Activated T-helper 1 cell treated with anti-CD3 and anti-CD28 coated beads, Interleukin-12 subunit alpha, Interleukin-12 subunit beta, Interleukin-2, Interleukin-4 antibody, amounts not matched to agents 30 ng/mL and 10 ng/mL and 1 ng/mL, durations not matched to agents 14 hours and 24 hours and 36 hours (primary cell): ENCODE measurements around the gene ASTN1. TPM values are rescaled to one million over a fixed set of nuclear protein-coding genes. Genes with fewer than 3 reads are reported as not detected.

Experiments
- DNase-seq: peaks from one replicate; pipeline ENCODE4 v3.0.0; 2021; ENCODE audit warnings: low spot score
- H3K27ac Mint-ChIP-seq: one replicate; pipeline ENCODE4 v1.8.0; 2021; ENCODE audit warnings: mild to moderate bottlenecking, mixed read lengths
- H3K27me3 Mint-ChIP-seq: one replicate; pipeline ENCODE4 v1.8.0; 2022; ENCODE audit warnings: mild to moderate bottlenecking, moderate library complexity, mixed read lengths; ENCODE audit not compliant: insufficient read depth
- H3K36me3 Mint-ChIP-seq: one replicate; pipeline ENCODE4 v1.8.0; 2021; ENCODE audit warnings: low read depth, mixed read lengths
- H3K4me1 Mint-ChIP-seq: one replicate; pipeline ENCODE4 v1.8.0; 2021; ENCODE audit warnings: low read depth, mixed read lengths
- H3K4me3 Mint-ChIP-seq: one replicate; pipeline ENCODE4 v1.8.0; 2021; ENCODE audit warnings: mild to moderate bottlenecking, moderate library complexity, mixed read lengths
- H3K9me3 Mint-ChIP-seq: one replicate; pipeline ENCODE4 v1.8.0; 2021; ENCODE audit warnings: mixed read lengths
- intact Hi-C: fragments of 100-400 bp; cut with micrococcal nuclease; formaldehyde crosslinking; loops from one replicate; pipeline ENCODE4 v1.15.1; 2024
- total RNA-seq: library from RNA; stranded (reverse); gene quantifications from 2 replicates; pipeline ENCODE4 v1.2.3, GENCODE V29; 2022

Gene ASTN1
- total RNA-seq, 1 donor from 2014 or later: not detected

DNA sequence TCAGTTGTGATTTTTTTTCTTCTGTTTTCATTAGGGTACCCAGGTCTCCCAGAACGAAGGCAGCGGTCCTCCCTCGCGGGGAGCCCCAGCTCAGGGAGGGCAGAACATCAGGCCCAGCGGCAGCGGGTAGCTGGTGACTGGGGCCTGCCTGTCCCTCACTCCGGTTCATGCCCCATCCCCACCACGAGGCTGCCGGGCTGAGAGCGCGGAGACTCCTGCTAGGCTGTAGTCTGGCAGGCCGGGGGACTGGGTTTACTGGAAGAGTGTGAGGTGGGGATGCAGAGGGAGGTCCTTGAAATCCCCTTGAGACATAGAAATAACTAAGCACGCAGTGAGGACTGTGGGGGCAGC is 16.7 kb upstream of the ASTN1 start:
- H3K4me3 Mint-ChIP-seq: peak overlapping the region; percentile 26

DNA sequence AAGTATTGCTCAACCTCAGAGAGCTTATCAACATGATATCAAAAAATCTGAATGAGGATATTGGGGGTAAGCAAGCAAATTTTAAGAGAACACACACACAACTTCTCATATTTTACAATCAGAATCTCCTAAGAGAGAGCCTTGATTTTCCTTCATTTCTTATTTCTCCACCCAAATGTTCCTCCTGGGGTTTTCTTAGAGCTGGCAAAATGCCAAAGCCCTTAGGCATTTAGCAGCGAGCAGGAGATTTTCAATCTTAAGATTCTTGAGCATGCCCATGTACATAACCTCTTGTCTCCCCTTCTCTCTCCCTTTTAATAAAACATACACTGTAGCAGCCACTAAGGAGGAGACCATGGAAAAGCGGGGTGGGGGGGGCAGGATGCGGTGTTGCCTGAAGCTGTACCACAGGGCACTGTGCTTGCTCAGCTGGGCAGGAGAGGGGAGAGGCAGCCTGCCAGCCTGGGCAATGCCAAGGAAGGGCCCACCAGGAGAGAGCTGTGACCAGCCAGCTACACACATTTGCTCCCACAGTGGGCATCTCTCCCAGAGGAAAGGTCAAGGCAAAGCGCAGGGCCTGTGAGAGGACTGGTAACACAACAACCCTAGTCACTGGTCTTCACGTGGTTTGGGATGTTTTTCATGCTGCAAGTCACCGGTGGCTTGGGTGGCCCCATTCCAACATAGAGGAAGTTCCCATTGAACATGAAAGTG is 10.6 kb upstream of the ASTN1 start:
- Mint-ChIP-seq H3K36me3 (no peaks in the 10 kb centered on the region), H3K27me3 (peaks cover 26% of the 10 kb centered on the region), H3K4me3 (no peak overlapping the region), H3K9me3 (no peaks in the 10 kb centered on the region), H3K27ac (no peak overlapping the region), H3K4me1 (no peaks in the 10 kb centered on the region)
- DNase-seq: no peak
- intact Hi-C loops: no loop called here

More for the DNA sequence above, 16.7 kb upstream of the ASTN1 start:
- intact Hi-C loops: loop anchor here (1.0 kb wide), 1 partner anchor 284 kb away; no protein-coding TSS in a partner anchor
- H3K27me3 Mint-ChIP-seq: peaks cover 23% of the 10 kb centered on the region
- H3K9me3 Mint-ChIP-seq: no peaks in the 10 kb centered on the region
- no peak for DNase-seq
- H3K36me3 Mint-ChIP-seq: no peaks in the 10 kb centered on the region
- peaks cover 11% of the 10 kb centered on the region for H3K4me1 Mint-ChIP-seq
- no peak overlapping the region for H3K27ac Mint-ChIP-seq

DNA sequence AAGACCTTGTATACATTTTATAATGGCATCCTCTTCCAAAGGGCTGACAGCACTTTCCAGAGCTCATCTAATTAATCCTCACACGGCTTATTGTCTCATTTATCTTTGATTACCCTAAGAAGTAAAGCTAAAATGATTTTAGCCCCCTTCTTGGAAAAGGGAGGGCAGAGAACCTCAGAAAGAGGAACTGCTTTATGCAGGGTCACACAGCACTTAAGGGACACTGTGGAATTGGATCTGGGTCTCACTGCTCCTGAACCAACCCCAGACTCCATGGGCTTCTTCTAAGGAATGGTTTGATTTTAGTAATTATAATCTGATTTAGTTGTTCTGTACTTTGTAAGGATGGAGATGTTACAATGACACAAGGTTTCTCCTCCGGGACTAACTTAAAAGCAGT is 9.5 kb upstream of the ASTN1 start:
- intact Hi-C loops: no loop called here
- Mint-ChIP-seq H3K4me3 (no peak overlapping the region), H3K27me3 (peaks cover 21% of the 10 kb centered on the region), H3K4me1 (no peaks in the 10 kb centered on the region), H3K36me3 (no peaks in the 10 kb centered on the region), H3K27ac (no peak overlapping the region), H3K9me3 (no peaks in the 10 kb centered on the region)
- no peak for DNase-seq

DNA sequence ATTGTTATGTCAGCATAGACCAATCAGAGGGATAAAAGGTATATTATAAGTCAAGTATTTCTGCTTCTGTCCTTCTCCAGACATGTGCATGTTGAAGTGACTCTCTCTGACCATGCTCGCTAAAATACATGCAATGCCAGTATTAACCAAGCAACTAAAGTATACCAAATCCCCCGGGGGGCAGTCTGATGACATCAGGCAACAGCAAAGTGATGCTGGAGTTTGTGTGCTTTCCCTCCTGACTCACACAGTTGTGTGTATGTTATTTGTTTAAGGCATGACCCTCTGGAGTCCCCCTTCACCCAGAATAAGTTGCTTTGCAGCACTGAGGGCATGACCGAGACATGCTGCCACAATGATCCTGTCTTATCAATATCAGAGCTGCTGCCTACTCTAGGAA is 8.4 kb upstream of the ASTN1 start:
- DNase-seq: no peak
- Mint-ChIP-seq H3K4me1 (no peaks in the 10 kb centered on the region), H3K36me3 (no peaks in the 10 kb centered on the region), H3K4me3 (no peak overlapping the region), H3K27ac (no peak overlapping the region), H3K9me3 (no peaks in the 10 kb centered on the region), H3K27me3 (peaks cover 20% of the 10 kb centered on the region)
- intact Hi-C loops: no loop called here

DNA sequence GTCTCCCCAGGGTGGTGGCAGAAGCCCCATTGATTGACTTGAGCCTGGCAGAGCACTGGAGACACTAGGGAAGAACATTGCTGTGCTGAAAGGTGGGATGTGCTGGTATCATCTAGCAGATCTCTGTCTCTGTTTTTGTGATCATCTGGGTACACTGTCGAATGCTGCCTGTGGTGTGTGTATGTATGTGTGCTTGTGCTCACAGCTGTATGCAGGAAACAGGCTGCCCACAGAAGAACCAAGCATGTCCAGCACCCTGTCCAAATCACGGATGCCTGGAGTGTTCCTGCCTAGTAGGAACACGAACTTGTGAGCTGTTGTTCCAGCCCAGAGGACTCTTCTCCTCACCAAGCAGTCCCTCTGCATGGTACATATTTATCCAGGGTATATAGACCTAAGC is 7.8 kb upstream of the ASTN1 start:
- Mint-ChIP-seq H3K27me3 (peaks cover 20% of the 10 kb centered on the region), H3K4me3 (no peak overlapping the region), H3K36me3 (no peaks in the 10 kb centered on the region), H3K4me1 (no peaks in the 10 kb centered on the region), H3K27ac (no peak overlapping the region), H3K9me3 (no peaks in the 10 kb centered on the region)
- no peak for DNase-seq
- intact Hi-C loops: no loop called here

DNA sequence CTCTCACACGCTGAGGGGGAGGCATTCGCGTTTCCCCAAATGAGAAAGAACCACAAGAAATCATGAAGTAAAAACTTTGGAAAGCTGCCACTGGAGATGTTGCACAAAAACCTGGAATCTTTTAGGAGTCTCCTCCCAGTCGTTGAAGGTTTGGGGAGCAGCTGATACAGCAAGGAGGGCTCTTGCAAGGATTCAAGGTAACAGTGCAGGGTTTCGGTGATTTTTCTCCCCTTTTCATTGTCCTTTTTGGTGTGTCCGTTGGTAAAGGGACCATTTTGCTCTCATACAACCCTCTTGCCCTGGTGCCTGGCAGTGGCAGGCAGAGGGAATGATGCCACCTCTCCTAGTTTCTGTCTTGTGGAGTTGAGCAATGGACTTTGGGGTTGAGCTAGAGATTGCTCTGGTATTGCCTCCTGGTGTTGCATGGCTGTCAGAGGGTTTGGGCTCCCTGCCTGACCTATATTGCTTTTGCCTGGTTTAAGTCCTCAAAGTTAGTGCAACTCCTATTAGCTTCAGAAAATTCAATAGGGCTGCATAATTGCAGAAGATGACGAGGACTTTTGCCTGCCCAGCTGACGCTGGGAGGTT is 7.1 kb upstream of the ASTN1 start:
- H3K36me3 Mint-ChIP-seq: no peaks in the 10 kb centered on the region
- no peaks in the 10 kb centered on the region for H3K9me3 Mint-ChIP-seq
- no peak overlapping the region for H3K4me3 Mint-ChIP-seq
- peaks cover 20% of the 10 kb centered on the region for H3K27me3 Mint-ChIP-seq
- intact Hi-C loops: no loop called here
- H3K27ac Mint-ChIP-seq: no peak overlapping the region
- H3K4me1 Mint-ChIP-seq: no peaks in the 10 kb centered on the region
- DNase-seq: no peak

DNA sequence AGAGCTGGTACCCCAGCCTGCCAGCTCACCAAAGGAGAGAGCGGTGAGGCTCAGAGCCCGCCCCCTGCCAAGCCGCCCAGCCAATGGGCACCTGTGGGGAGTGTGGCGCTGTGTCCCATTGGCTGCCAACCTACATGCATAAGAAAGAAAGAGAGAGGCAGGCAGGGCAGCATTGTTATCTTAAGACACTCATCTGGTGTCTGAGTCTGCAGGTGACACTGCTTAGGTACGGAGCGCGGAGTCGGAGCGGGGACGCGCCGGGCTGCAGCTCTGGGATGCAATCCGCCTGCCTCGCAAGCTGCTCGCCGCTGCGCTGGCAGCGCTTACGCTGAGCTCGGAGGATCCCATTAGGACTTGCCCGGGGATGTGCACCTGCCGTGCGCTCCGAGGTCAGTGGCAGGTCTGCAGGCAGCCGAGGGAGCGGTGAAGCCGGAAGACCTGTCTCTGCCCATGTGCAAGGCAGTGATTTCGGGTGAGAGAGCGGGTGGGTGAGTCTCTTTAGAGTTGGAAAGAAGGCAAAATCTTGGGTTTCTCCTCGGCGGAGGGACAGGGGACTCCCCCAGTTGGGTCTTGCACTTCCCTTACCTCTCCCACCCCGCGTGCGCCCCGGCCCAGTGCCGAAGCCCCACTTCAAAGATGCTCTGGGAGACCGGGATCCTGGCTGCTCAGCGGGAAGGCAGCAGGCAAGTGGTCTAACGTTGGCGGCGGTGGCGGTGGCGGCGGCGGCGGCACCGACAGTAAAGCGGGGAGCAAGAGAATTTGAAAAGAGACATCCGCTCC is 6.4 kb upstream of the ASTN1 start, which contains the start of gene BRINP2:
BRINP2 (plus strand) TSS at position 203 of the 780 bp plus-strand sequence. CDS start 58,919 bp downstream, outside the sequence.
- H3K27me3 Mint-ChIP-seq: peaks cover 20% of the 10 kb centered on the region
- H3K27ac Mint-ChIP-seq: no peak within 1 kb of the TSS
- intact Hi-C loops: no loop called here
- no peak within 1 kb of the TSS for H3K4me3 Mint-ChIP-seq
- no peaks in the 10 kb centered on the region for H3K9me3 Mint-ChIP-seq
- DNase-seq: no peak
- H3K4me1 Mint-ChIP-seq: no peaks in the 10 kb centered on the region
- H3K36me3 Mint-ChIP-seq: no peaks in the 10 kb centered on the region

DNA sequence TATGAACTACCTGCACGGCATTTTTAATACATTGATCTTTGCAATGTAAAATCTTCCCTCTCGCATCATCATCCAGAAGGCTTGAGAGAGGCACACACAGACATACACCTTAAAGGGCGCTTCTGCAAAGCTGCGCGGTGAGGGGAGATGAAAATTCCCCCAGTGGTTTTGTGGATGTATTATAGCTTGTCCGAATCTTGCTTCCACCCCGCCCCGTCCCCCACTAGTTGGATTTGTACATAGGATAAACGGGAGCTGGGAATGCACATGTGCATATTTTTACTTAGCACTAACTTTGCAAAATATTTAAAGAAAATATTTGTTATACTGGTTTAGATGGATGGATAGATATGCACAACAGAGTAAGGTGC is 542 bp upstream of the ASTN1 start:
- H3K27me3 Mint-ChIP-seq: peaks cover 13% of the 10 kb centered on the region
- no peaks in the 10 kb centered on the region for H3K9me3 Mint-ChIP-seq
- H3K27ac Mint-ChIP-seq: no peak overlapping the region
- no peaks in the 10 kb centered on the region for H3K36me3 Mint-ChIP-seq
- intact Hi-C loops: no loop called here
- H3K4me3 Mint-ChIP-seq: no peak overlapping the region
- H3K4me1 Mint-ChIP-seq: no peaks in the 10 kb centered on the region
- no peak for DNase-seq

DNA sequence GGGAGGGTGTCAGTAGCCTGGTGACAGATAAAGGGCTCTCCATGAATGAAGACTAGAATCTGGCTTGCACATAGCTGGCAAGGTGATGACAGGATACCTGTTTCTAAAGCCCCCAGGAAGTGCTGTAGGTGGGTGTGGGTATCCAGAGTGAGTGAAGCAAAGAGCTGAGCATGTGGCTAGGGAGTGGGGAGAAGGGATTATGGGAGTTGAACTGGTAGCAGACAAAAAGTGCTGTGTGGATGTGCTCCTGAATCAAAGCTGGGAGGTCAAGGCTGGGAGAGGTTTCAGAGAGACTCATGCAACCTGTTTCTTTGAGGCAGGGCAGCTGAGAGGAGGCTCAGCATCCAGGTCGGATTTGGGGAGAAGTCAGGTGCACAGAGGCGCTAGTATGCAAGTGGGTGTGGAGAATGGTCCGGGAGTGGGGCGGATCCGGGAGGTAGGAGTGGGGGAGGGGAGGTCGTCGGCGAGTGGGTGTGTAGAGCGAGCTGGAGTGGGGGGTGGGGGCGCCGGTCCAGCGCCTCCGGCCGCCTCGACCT is 600 bp downstream of the ASTN1 start:
- no peaks in the 10 kb centered on the region for H3K4me1 Mint-ChIP-seq
- no peaks in the 10 kb centered on the region for H3K9me3 Mint-ChIP-seq
- no peak overlapping the region for H3K4me3 Mint-ChIP-seq
- no peak for DNase-seq
- intact Hi-C loops: no loop called here
- no peaks in the 10 kb centered on the region for H3K36me3 Mint-ChIP-seq
- peaks cover 13% of the 10 kb centered on the region for H3K27me3 Mint-ChIP-seq
- no peak overlapping the region for H3K27ac Mint-ChIP-seq

DNA sequence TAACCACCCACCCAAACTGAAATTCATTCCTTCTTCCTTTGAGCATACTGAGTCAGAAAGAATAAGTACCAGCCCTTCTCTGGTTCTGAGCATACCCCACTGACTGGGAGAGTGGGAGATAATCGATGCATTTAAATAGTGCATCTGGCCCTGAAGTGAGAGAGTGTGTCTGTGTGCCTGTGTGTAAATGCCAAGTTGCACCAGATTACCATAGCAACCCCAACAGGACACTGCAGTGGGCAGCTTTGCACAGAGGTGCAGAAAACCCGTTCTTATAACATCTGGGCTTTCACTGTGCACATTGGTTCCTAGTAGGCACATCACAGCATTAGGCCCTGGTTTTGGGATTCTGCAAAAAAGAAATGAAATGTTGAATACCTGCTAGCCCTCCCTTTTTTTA is 2.3 kb downstream of the ASTN1 start:
- Mint-ChIP-seq H3K4me1 (no peaks in the 10 kb centered on the region), H3K9me3 (no peaks in the 10 kb centered on the region), H3K27ac (no peak overlapping the region), H3K27me3 (peaks cover 13% of the 10 kb centered on the region), H3K4me3 (no peak overlapping the region), H3K36me3 (no peaks in the 10 kb centered on the region)
- intact Hi-C loops: no loop called here
- DNase-seq: no peak

DNA sequence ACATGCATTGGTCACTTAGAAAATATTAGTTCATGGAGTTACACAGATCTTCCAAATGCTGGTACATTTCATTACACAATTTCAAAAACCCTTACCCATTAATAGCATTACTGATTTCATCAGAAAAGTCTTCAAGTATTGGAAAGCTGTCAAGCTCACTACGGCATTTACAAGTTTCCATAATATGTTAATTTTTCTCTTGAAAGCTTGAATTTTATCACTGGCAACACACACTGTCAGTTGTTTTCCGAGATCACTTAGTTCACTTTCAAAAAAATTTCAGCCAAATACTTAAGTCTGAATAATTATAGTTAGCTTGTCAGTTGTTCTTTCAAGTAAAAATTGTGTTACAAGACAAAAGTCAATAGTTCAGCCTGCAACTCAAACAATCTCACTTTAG is 18.0 kb downstream of the ASTN1 start:
- Mint-ChIP-seq H3K9me3 (no peaks in the 10 kb centered on the region), H3K36me3 (no peaks in the 10 kb centered on the region), H3K4me3 (no peak overlapping the region), H3K4me1 (no peaks in the 10 kb centered on the region), H3K27me3 (no peaks in the 10 kb centered on the region), H3K27ac (no peak overlapping the region)
- no peak for DNase-seq
- intact Hi-C loops: no loop called here

DNA sequence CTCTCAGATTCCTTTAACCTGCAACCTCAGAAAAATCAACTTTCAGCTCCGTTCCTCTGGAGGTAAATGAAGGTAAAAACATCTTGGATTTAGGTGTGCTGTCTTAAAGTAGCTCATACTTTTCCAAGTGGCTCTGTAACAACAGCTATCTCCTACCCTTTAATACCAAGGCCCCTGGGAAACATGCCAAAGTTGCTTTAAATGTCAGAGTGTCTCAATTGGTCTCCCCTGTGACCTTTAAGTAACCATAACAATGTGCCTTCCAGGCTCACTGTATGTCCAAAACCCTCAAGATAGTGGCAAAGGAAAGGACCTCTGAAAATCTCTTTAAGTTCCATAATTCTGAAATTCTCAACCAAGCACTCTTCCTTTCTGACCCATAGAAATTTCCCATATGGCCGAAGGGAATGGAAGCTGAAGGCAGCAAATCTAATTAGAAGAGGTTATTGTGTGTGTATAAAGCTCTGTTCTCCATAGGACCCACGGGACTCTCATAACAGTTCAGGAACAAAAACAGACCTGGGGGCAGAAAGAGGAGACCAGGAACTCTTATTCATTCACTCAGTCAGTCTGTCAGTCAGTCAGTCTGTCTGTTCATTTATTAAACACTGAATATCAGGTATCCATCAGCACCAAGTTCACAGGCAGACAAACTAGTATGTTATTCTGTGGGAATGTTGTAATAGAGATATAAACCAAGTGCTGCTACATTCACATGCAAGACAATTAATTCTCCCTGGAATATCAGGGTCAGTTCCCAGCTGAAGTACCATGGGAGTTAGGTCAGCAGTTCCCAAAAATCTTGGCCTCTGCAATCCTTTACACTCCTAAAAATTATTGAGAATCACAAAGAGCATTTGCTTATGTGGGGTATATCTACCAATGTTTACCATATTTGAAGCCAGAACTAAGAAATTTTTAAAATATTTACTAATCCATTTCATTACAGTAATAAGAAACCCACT is 19.1 kb downstream of the ASTN1 start:
- Mint-ChIP-seq H3K27me3 (no peaks in the 10 kb centered on the region), H3K36me3 (no peaks in the 10 kb centered on the region), H3K9me3 (no peaks in the 10 kb centered on the region), H3K27ac (no peak overlapping the region), H3K4me1 (no peaks in the 10 kb centered on the region), H3K4me3 (no peak overlapping the region)
- no peak for DNase-seq
- intact Hi-C loops: no loop called here
